ENCODE data around the gene ZSCAN5A.
A peak's percentile ranks its signal among the peaks of the same experiment; 100 is the strongest.

ZSCAN5A gene

DNA sequence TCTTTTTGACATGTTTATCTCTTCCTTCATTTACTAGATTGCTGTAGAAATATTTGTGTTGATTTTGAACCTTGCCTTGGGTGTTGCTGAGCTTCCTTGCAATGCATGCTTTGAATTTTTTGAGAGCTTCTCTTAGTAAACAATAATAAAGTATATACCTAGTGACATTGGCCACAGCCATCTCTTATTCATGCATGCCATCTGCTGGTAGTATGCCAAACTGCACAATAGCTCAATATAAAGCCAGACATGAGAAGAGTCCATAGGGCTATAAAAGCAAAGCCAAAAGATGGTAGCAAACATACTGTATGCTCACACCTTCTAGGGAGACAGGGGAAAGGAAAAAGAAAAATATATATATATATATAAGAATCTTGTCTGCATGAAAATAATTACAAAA, 18.9 kb upstream of the ZSCAN5A start:
- no peak overlapping the region for H3K4me3 ChIP-seq
- H3K4me1 ChIP-seq = no peaks in the 10 kb centered on the region
- no peaks in the 10 kb centered on the region for H4K20me1 ChIP-seq
- no peak overlapping the region for H3K4me2 ChIP-seq
- no peaks in the 10 kb centered on the region for H3K27me3 ChIP-seq
- no peak overlapping the region for H3K27ac ChIP-seq
- H3K9me3 ChIP-seq (replicated peaks in 1 of 11) = peaks cover 0 to 9% (median 3%) of the 10 kb centered on the region in 11 experiments; a peak in 10 of 22 replicates
- no peaks in the 10 kb centered on the region for H3K36me3 ChIP-seq
- no peak overlapping the region for H3K9ac ChIP-seq
- no peak for TF ChIP-seq Cebpa-rat (IDR thresholded peaks at IDR 0.05)

DNA sequence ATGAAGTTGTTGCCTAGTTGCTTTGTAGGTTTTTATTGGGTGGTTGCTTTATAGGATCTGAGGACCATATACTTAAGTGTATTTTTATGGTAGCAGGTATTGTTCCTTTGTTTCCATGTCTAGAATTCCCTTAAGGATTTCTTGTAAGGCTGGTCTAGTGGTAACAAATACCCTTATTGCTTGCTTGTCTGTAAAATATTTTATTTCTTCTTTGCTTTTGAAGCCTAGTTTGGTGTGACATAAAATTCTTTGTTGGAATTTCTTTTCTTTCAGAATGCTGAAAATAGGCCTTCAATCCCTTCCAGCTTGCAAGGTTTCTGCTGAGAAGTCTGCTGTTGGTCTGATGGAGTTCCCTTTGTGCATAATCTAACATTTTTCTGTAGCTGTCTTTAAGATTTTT, 18.1 kb upstream of the ZSCAN5A start:
- Histone ChIP-seq H3K9me3 (replicated peaks in 1 of 11) (peaks cover 0 to 5% (median 0%) of the 10 kb centered on the region in 11 experiments; a peak in 1 of 22 replicates), H4K20me1 (no peaks in the 10 kb centered on the region)
- TF ChIP-seq Cebpa-rat (IDR thresholded peaks at IDR 0.05) = no peak

GRCh38 chr19:56324436-56324835, 9.8 kb upstream of the ZSCAN5A start:
- H3K4me3 ChIP-seq = no peak overlapping the region
- H3K9me3 ChIP-seq (replicated peaks in 1 of 11) = no peaks in the 10 kb centered on the region
- H3K9ac ChIP-seq = peak overlapping the region in 2 of 11 experiments; percentile 17 to 47; a peak in 2 of 22 replicates
- no peaks in the 10 kb centered on the region for H4K20me1 ChIP-seq
- H3K27ac ChIP-seq = peak overlapping the region in 5 of 11 experiments; percentile 16 to 80 (median 45); a peak in 8 of 22 replicates
- TF ChIP-seq Cebpa-rat (IDR thresholded peaks at IDR 0.05) = no peak
- peaks cover 13 to 63% (median 38%) of the 10 kb centered on the region in 10 experiments for H3K4me1 ChIP-seq
- H3K36me3 ChIP-seq = no peaks in the 10 kb centered on the region
- no peaks in the 10 kb centered on the region for H3K27me3 ChIP-seq
- H3K4me2 ChIP-seq = peak overlapping the region in 9 of 11 experiments; percentile 1 to 90 (median 26); a peak in 13 of 22 replicates

More for the DNA sequence above, 18.1 kb upstream of the ZSCAN5A start:
- Histone ChIP-seq H3K27ac (no peak overlapping the region), H3K4me3 (no peak overlapping the region), H3K4me2 (no peak overlapping the region), H3K27me3 (no peaks in the 10 kb centered on the region), H3K36me3 (no peaks in the 10 kb centered on the region), H3K9ac (no peak overlapping the region), H3K4me1 (no peaks in the 10 kb centered on the region)

DNA sequence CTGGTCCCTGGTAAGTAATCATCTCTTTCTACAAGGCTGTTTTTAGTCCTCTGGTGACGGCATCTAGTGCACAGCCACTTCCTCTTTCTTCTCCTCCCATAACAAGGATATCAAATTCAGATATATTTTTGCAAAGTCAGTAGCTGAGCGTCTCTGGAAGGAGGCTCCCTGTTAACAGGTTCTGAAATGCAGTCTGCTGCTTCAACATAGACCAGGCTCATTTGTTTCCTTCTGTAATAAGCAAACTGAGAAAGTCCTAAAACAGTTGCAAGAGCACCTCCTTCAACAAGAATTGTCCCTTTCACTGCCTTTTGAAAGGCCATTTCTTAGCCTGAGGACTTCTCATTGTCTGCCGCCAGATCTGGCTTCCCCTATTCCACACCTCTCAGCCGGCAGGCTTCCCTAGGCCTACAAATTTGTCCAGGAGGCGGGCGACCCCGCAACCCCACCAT, 7.4 kb upstream of the ZSCAN5A start:
- TF ChIP-seq Cebpa-rat (IDR thresholded peaks at IDR 0.05) = no peak
- H3K4me2 ChIP-seq = peak overlapping the region; percentile 28 to 95 (median 52); a peak in 21 of 22 replicates
- peak overlapping the region in 9 of 11 experiments; percentile 24 to 69 (median 60); a peak in 13 of 22 replicates for H3K9ac ChIP-seq
- H3K27me3 ChIP-seq = no peaks in the 10 kb centered on the region
- peaks cover 13 to 85% (median 47%) of the 10 kb centered on the region in 10 experiments for H3K4me1 ChIP-seq
- no peaks in the 10 kb centered on the region for H3K36me3 ChIP-seq
- no peaks in the 10 kb centered on the region for H3K9me3 ChIP-seq (replicated peaks in 1 of 11)
- no peak overlapping the region for H3K4me3 ChIP-seq
- H4K20me1 ChIP-seq = no peaks in the 10 kb centered on the region
- H3K27ac ChIP-seq = peak overlapping the region; percentile 13 to 84 (median 68); a peak in 20 of 22 replicates

DNA sequence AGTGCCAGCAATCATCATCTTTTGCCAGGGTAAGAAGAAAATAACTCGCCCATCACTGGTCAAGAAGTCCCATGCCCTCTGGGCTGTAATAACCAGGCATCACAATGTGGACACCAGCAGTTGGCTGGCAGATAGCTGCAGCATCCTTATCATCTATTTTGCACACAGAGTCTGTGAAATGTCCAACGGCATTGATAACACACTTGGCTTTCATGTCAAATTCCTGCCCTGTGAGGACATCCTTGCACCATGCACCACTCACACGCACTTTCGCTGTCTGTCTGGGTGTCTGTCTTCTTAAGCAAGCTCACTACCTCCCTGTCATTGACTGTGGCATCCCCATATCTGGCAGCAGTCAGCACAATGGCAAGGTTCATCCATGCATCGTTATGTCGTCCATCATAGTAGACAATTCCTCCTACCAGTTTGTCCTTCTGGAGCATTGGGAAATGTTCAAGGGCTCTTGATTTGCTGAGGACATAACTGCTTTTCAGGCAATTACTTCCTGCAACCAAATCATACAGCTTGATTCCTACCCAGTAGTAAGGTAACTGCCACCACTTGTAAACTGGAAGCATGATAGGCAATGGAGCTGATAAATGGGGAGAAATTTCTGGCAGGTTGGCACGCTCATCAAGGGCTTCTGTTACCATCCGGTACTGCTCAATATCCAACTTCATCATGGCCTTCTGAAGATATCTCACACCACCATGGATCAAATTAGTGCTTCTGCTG, 6.8 kb upstream of the ZSCAN5A start:
- Histone ChIP-seq H4K20me1 (no peaks in the 10 kb centered on the region), H3K4me3 (no peak overlapping the region), H3K27me3 (no peaks in the 10 kb centered on the region), H3K9ac (peak overlapping the region in 5 of 11 experiments; percentile 47 to 69 (median 60); a peak in 9 of 22 replicates), H3K27ac (peak overlapping the region in 9 of 11 experiments; percentile 53 to 84 (median 70); a peak in 16 of 22 replicates), H3K36me3 (no peaks in the 10 kb centered on the region), H3K4me2 (peak overlapping the region; percentile 28 to 95 (median 52); a peak in 21 of 22 replicates), H3K4me1 (peaks cover 13 to 89% (median 47%) of the 10 kb centered on the region in 10 experiments), H3K9me3 (replicated peaks in 1 of 11) (no peaks in the 10 kb centered on the region)
- TF ChIP-seq Cebpa-rat (IDR thresholded peaks at IDR 0.05) = no peak

- Histone ChIP-seq H4K20me1 (no peaks in the 10 kb centered on the region), H3K4me1 (peaks cover 21 to 91% (median 56%) of the 10 kb centered on the region in 10 experiments), H3K36me3 (no peaks in the 10 kb centered on the region), H3K4me2 (peak overlapping the region; percentile 33 to 95 (median 65); a peak in 19 of 22 replicates), H3K4me3 (peak overlapping the region in 1 of 10 experiments; percentile 14; a peak in 1 of 20 replicates), H3K27ac (peak overlapping the region in 10 of 11 experiments; percentile 4 to 84 (median 69); a peak in 19 of 22 replicates), H3K9me3 (replicated peaks in 1 of 11) (no peaks in the 10 kb centered on the region), H3K9ac (peak overlapping the region in 5 of 11 experiments; percentile 36 to 65 (median 53); a peak in 8 of 22 replicates), H3K27me3 (no peaks in the 10 kb centered on the region)
- no peak for TF ChIP-seq Cebpa-rat (IDR thresholded peaks at IDR 0.05)
Observed at GRCh38 chr19:56319991-56320390, 5.4 kb upstream of the ZSCAN5A start.

- TF ChIP-seq Cebpa-rat (IDR thresholded peaks at IDR 0.05) = no peak
- H3K4me2 ChIP-seq = peak overlapping the region in 2 of 11 experiments; percentile 73 to 95; a peak in 3 of 22 replicates
- H3K9ac ChIP-seq = no peak overlapping the region
- peaks cover 35 to 81% (median 63%) of the 10 kb centered on the region in 10 experiments for H3K4me1 ChIP-seq
- H3K4me3 ChIP-seq = no peak overlapping the region
- H3K36me3 ChIP-seq = peaks cover 0 to 4% (median 2%) of the 10 kb centered on the region in 11 experiments; a peak in 7 of 22 replicates
- no peaks in the 10 kb centered on the region for H3K27me3 ChIP-seq
- H4K20me1 ChIP-seq = no peaks in the 10 kb centered on the region
- peak overlapping the region in 2 of 11 experiments; percentile 1 to 9; a peak in 3 of 22 replicates for H3K27ac ChIP-seq
- H3K9me3 ChIP-seq (replicated peaks in 1 of 11) = no peaks in the 10 kb centered on the region
Observed at GRCh38 chr19:56317749-56318148, 3.1 kb upstream of the ZSCAN5A start.

DNA sequence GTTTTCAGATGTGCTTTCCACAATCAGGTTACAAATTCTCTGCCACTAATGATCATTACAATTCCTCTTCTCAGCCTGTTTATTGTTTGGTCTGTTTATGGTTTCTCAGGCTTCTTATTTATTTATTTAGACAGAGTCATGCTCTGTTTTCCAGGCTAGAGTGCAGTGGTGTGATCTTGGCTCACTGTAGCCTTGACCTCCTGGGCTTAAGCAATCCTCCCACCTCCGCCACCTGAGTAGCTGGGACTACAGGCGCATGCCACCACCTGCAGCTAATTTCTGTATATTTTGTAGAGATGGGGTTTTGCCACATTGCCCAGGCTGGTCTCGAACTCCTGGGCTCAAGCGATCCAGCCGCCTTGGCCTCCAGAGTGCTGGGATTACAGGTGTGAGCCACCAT, 2.1 kb upstream of the ZSCAN5A start:
- Histone ChIP-seq H3K36me3 (peaks cover 0 to 13% (median 9%) of the 10 kb centered on the region in 11 experiments; a peak in 11 of 22 replicates), H3K9ac (0 out of 22 replicates have a peak overlapping the region, but pooled peaks of 1 of the 11 experiments have one; percentile 30), H3K27ac (peak overlapping the region in 1 of 11 experiments; percentile 1; a peak in 1 of 22 replicates), H3K4me3 (no peak overlapping the region), H3K4me2 (no peak overlapping the region), H3K9me3 (replicated peaks in 1 of 11) (no peaks in the 10 kb centered on the region), H3K4me1 (peaks cover 34 to 81% (median 60%) of the 10 kb centered on the region in 10 experiments), H3K27me3 (no peaks in the 10 kb centered on the region), H4K20me1 (no peaks in the 10 kb centered on the region)
- TF ChIP-seq Cebpa-rat (IDR thresholded peaks at IDR 0.05) = no peak
